GM12892 (cell line): ENCODE results near the gene CEP128.

ENCODE experiments used
- POLR2A ChIP-seq: IDR thresholded peaks from 2 replicates; pipeline ENCODE4 v1.6.1; 2011; ENCODE audit warnings: low read depth, low read length, control low read depth
- POLR2AphosphoS5 ChIP-seq: IDR thresholded peaks from 2 replicates; pipeline ENCODE4 v1.6.1; 2011; ENCODE audit warnings: low read depth, low read length, control low read depth

DNA sequence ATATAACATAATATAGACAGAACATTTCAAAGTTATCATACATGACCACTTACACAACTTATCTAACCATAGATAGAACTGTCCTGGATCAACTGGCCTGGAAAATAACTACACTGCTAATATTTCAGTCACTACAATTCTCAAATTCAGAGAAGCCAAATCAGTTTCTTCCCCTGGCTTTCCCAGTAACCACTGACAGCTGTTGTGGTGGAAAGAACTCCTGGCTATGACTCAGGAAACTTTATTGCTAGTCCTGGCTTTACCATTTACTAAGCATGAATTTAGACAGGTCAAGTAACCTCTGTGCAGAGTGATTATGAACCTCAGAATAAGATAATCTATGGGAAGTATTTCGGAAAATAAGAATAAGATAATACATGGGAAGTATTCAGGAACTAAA lies 485.3 kb downstream of the CEP128 start:
- TF ChIP-seq POLR2AphosphoS5 (no peak), POLR2A (no peak)
